Activated T-helper 9 cell treated with anti-CD3 and anti-CD28 coated beads, Interleukin-2, amount 50 U/mL, for 16 hours (primary cell): ENCODE data around the gene DNALI1.
A peak's percentile ranks its signal among the peaks of the same experiment; 100 is the strongest.
"Not testable (repeated sequence)": the region's sequence is repeated elsewhere in the genome, so short reads cannot be mapped to it uniquely, and the experiment has no call there.

Experiments used
- DNase-seq: peaks from one replicate; pipeline ENCODE4 v3.0.0-alpha.2; 2020; ENCODE audit warnings: low read depth

DNALI1 gene

GRCh38 chr1:37556712-37557196, at the start of gene DNALI1:
DNALI1 (plus strand) TSS chr1:37556940; CDS start chr1:37556995, 55 bp downstream.
- no peak for DNase-seq

- no peak for DNase-seq
These were observed 47.6 kb upstream of the DNALI1 start for GRCh38 chr1:37509181-37509580.

GRCh38 chr1:37513795-37514349, 42.9 kb upstream of the DNALI1 start:
- peak; percentile 48 for DNase-seq

GRCh38 chr1:37514350-37515184, 42.2 kb upstream of the DNALI1 start, which contains the start of gene MEAF6:
MEAF6 (minus strand) TSS chr1:37514766; CDS start chr1:37514746, 20 bp downstream.
- DNase-seq: peak; percentile 76

- no peak for DNase-seq
These were observed 41.3 kb upstream of the DNALI1 start for GRCh38 chr1:37515185-37516034.

DNA sequence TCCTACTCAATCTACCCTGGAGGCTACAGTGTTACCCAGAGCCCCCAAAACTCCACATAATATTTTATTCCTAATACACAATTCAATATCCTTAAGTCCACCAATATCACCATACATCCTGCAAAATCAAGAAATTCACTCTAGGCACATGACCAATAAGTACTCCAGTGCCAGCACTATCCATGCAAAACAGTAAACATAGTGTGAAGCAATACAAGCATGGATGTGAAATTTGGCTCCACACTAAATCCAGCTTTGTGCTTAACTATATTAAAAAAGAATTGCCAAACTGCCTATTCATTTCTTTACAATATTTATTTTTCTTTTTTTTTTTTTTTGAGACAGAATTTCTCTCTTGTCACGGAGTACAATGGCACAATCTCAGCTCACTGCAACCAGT, 39.2 kb upstream of the DNALI1 start:
- DNase-seq: no peak

DNA sequence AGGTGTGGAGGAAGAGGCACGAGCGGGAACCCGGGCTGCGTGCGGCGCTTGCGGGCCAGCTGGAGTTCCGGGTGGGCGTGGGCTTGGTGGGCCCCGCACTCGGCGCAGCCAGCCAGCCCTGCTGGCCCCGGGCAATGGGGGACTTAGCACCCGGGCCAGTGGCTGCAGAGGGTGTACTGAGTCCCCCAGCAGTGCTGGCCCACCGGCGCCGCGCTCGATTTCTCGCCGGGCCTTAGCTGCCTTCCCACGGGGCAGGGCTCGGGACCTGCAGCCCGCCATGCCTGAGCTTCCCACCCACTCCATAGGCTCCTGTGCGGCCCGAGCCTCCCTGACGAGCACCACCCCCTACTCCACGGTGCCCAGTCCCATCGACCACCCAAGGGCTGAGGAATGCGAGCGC, 38.5 kb upstream of the DNALI1 start:
- DNase-seq: not testable (repeated sequence)

DNA sequence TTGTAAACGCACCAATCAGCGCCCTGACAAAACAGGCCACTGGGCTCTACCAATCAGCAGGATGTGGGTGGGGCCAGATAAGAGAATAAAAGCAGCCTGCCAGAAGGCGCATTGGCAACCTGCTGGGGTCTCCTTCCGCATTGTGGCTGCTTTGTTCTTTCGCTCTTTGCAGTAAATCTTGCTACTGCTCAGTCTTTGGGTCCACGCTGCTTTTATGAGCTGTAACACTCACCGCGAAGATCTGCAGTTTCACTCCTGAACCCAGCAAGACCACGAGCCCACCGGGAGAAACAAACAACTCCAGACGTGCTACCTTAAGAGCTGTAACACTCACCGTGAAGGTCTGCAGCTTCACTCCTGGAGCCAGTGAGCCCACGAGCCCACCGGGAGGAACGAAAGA, 37.8 kb upstream of the DNALI1 start:
- DNase-seq: not testable (repeated sequence)

- no peak for DNase-seq
These were observed 37.1 kb upstream of the DNALI1 start for GRCh38 chr1:37519613-37520012.

DNA sequence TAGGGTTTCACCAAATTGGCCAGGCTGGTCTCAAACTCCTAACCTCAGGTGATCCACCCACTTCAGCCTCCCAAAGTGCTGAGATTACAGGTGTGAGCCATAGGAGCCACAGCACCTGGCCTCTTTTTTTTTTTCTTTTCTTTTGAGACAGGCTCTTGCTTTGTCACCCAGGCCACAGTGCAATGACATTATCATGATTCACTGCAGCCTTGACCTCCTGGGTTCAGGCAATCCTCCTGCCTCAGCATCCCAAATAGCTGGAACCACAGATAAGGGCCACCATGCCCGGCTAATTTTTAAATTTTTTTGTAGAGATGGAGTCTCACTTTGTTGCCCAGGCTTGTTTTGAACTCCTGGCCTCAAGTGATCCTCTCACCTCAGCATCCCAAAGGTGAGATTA, 26.9 kb upstream of the DNALI1 start:
- DNase-seq: not testable (repeated sequence)

GRCh38 chr1:37532418-37533156, 24.2 kb upstream of the DNALI1 start:
- DNase-seq: not testable (repeated sequence)

- DNase-seq: no peak
These were observed 23.2 kb upstream of the DNALI1 start for GRCh38 chr1:37533317-37534093.

- no peak for DNase-seq
These were observed 19.4 kb upstream of the DNALI1 start for GRCh38 chr1:37537378-37537777.

DNA sequence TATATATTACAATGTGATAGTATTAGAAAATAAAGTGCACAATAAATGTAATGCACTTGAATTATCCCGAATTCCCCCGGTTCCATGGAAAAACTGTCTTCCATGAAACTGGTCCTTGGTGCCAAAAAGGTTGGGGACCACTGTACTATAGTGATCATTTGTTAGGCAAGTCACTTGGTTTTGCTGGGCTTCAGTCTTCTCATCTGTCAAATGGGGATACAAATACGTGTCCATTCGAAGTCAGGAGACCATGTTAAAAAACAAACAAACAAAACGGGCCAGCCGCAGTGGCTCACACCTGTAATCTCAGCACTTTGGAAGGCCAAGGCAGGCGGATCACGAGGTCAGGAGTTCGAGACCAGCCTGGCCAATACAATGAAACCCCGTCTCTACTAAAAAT, 17.6 kb upstream of the DNALI1 start:
- not testable (repeated sequence) for DNase-seq

- no peak for DNase-seq
These were observed 16.5 kb upstream of the DNALI1 start for GRCh38 chr1:37540036-37540785.

DNA sequence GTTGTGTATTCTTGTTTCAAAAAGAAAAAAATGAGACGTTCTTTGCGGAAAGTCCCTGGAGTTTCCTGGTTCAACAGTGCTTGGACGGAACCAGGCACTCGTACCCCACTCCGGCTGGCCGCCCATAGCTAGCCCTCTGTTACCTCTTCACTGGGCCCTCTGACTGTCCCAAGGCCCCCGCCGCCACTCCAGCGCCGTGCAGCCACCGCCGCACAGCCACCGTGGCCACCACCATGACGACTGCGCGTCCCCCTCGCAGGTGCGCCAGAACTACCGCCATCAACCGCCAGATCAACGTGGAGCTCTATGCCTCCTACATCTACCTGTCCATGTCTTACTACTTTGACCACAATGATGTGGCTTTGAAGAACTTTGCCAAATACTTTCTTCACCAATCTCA, 12.2 kb upstream of the DNALI1 start:
- DNase-seq: no peak

DNA sequence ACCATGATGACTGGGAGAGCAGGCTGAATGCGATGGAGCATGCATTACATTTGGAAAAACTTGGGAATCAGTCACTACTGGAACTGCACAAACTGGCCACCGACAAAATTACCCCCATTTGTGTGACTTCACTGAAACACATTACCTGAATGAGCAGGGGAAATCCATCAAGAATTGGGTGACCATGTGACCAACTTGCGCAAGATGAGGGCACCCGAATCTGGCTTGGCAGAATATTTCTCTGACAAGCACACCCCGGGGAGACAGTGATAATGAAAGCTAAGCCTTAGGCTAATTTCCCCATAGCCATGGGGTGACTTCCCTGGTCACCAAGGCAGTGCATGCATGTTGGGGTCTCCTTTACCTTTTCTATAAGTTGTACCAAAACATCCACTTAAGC, 11.7 kb upstream of the DNALI1 start:
- DNase-seq: no peak

GRCh38 chr1:37549341-37549740, 7.4 kb upstream of the DNALI1 start:
- DNase-seq: no peak

DNA sequence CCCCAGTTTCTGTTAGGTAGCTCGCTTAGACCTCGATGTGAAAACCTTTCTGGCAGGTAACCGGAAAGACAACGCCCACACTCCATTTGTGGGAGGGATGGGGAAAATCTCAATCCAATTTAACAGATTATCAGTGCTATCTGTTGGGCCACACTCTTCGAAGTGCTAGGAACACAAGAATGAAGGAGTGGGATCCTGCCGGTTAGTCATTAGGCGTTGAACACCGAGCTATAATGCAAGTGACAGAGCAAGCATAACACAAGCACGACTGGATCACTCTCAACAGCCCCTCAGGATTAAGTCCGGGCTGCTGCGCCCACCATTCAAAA, 3.2 kb upstream of the DNALI1 start:
- no peak for DNase-seq
